Kidney (tissue), 14 donors: ENCODE results near the gene TYRP1. TPM values are rescaled to one million over a fixed set of nuclear protein-coding genes. Genes with fewer than 3 reads are reported as not detected.

Source experiments
- DNase-seq, 5 donors: peaks; one replicate each; pipeline ENCODE4 v3.0.0-alpha.2; 2013 to 2020
- FAIRE-seq: peaks from 2 replicates; lab custom pipeline; 2012; peaks lifted over from hg19 to GRCh38; lab: Jason Lieb, UNC
- H3K27ac ChIP-seq, 2 donors: one replicate each; pipeline ENCODE4 v1.7.0; 2013; ENCODE audit warnings: low read depth in 2 of 2, low read length in 2 of 2, inconsistent platforms in 1 of 2
- H3K27me3 ChIP-seq: one replicate; pipeline ENCODE4 v1.7.1; 2013; ENCODE audit warnings: low read length, inconsistent platforms; ENCODE audit not compliant: control insufficient read depth, insufficient read depth
- H3K36me3 ChIP-seq, 3 donors: one replicate each; pipeline versions ENCODE4 v1.7.0 to v1.7.1; 2013; ENCODE audit warnings: low read length in 3 of 3, control low read depth in 1 of 3, inconsistent platforms in 1 of 3; ENCODE audit not compliant: insufficient read depth in 3 of 3, control insufficient read depth in 2 of 3
- H3K4me1 ChIP-seq, 3 donors: one replicate each; pipeline versions ENCODE4 v1.7.0 to v1.7.1; 2013; ENCODE audit warnings: low read length in 3 of 3, inconsistent platforms in 1 of 3, low read depth in 1 of 3; ENCODE audit not compliant: control insufficient read depth in 2 of 3, insufficient read depth in 2 of 3
- H3K4me3 ChIP-seq, 3 donors: one replicate each; pipeline versions ENCODE4 v1.7.0 to v1.8.1; 2013; ENCODE audit warnings: low read length in 3 of 3, control low read depth in 1 of 3, inconsistent platforms in 1 of 3
- H3K9ac ChIP-seq, 3 donors: one replicate each; pipeline versions ENCODE4 v1.7.0 to v1.7.1; 2013; ENCODE audit warnings: low read length in 3 of 3, control low read depth in 1 of 3, inconsistent platforms in 1 of 3
- H3K9me3 ChIP-seq, 3 donors: one replicate each; pipeline versions ENCODE4 v1.7.0 to v1.7.1; 2013; ENCODE audit warnings: low read length in 3 of 3, control low read depth in 1 of 3, inconsistent platforms in 1 of 3; ENCODE audit not compliant: control insufficient read depth in 2 of 3, insufficient read depth in 1 of 3
- CTCF ChIP-seq: IDR thresholded peaks from 3 replicates; pipeline ENCODE4 v1.5.1; 2012; ENCODE audit warnings: mild to moderate bottlenecking, moderate library complexity, borderline replicate concordance; ENCODE audit not compliant: insufficient read depth; ENCODE audit errors: extremely low read depth
- intact Hi-C: fragments of 100-400 bp; cut with DNase I; formaldehyde crosslinking; loops from one replicate; pipeline ENCODE4 v1.11.1; 2022
- polyA plus RNA-seq: library from polyadenylated mRNA; stranded (reverse); fragments of 350-450 nt; fragmentation: Illumina TruSeq; extraction: RNeasy Lipid Tissue Mini Kit (QIAGEN cat#74804); gene quantifications from one replicate; pipeline ENCODE4 v1.2.3, GENCODE V29; 2014; ENCODE audit warnings: low read depth, low replicate concordance; ENCODE audit not compliant: insufficient read depth
- total RNA-seq: library from RNA; stranded (reverse); fragmentation: NEBNext Ultra II Directional; extraction: Animal tissue kit (Norgen Biotek cat#: 25700); gene quantifications from one replicate; pipeline ENCODE4 v1.2.1, GENCODE V29; 2021
- donor health status: control.
- donor health status: control.
- donor health status: control.
- donor health status: control.
- donor health status: control.
- donor health status: DM: yes; HTN: yes; CAD: no.
- donor health status: Normal renal cell carcinoma (clear cell type).

Gene TYRP1
- total and polyA plus RNA-seq, 2 donors from 2014 or later: 0.41 to 10.0 TPM

- Histone ChIP-seq H3K9me3 (no peaks in the 10 kb centered on the region), H3K27me3 (no peaks in the 10 kb centered on the region), H3K9ac (no peak overlapping the region), H3K36me3 (no peaks in the 10 kb centered on the region), H3K27ac (no peak overlapping the region), H3K4me3 (no peak overlapping the region), H3K4me1 (no peaks in the 10 kb centered on the region)
- FAIRE-seq (no peak), DNase-seq (no peak)
- intact Hi-C loops: no loop called here
- TF ChIP-seq CTCF: no peak
These were observed 37.0 kb downstream of the TYRP1 start for GRCh38 chr9:12730198-12730597.

- DNase-seq: no peak
- H3K4me3 ChIP-seq: no peak overlapping the region
- H3K4me1 ChIP-seq: no peaks in the 10 kb centered on the region
- H3K36me3 ChIP-seq: no peaks in the 10 kb centered on the region
- intact Hi-C loops: no loop called here
- H3K27me3 ChIP-seq: no peaks in the 10 kb centered on the region
- no peak overlapping the region for H3K27ac ChIP-seq
- TF ChIP-seq CTCF: no peak
- H3K9ac ChIP-seq: no peak overlapping the region
- no peak for FAIRE-seq
- H3K9me3 ChIP-seq: no peaks in the 10 kb centered on the region
These were observed 37.7 kb downstream of the TYRP1 start for GRCh38 chr9:12730927-12731326.

DNA sequence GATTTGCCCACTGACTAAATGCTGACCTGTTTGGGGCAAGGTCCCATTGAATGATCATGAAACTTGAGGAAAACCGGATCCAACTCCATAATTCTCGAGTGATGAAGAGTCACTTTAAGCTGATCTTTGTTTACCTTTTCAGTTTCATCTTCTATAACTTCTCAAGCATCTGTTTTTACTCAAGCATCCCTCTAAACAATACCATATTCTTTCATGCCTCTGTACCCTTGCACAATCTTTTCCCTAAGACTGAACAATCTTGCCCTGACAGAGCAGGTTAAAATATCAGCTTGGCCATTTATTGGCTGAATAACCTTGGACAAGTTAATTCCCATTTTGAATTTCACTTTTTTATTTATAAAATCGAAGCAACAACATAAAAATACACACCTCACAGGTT lies 39.8 kb downstream of the TYRP1 start:
- FAIRE-seq: no peak
- no peaks in the 10 kb centered on the region for H3K36me3 ChIP-seq
- H3K4me1 ChIP-seq: no peaks in the 10 kb centered on the region
- no peak overlapping the region for H3K4me3 ChIP-seq
- no peak for TF ChIP-seq CTCF
- no peak overlapping the region for H3K27ac ChIP-seq
- no peaks in the 10 kb centered on the region for H3K9me3 ChIP-seq
- H3K9ac ChIP-seq: no peak overlapping the region
- no peak for DNase-seq
- no peaks in the 10 kb centered on the region for H3K27me3 ChIP-seq
- intact Hi-C loops: no loop called here

- no peak for FAIRE-seq
- no peaks in the 10 kb centered on the region for H3K9me3 ChIP-seq
- TF ChIP-seq CTCF: no peak
- no peak overlapping the region for H3K9ac ChIP-seq
- H3K27me3 ChIP-seq: no peaks in the 10 kb centered on the region
- intact Hi-C loops: no loop called here
- H3K36me3 ChIP-seq: no peaks in the 10 kb centered on the region
- no peak for DNase-seq
- no peaks in the 10 kb centered on the region for H3K4me1 ChIP-seq
- H3K4me3 ChIP-seq: no peak overlapping the region
- no peak overlapping the region for H3K27ac ChIP-seq
These were observed 42.5 kb downstream of the TYRP1 start for GRCh38 chr9:12735665-12736064.
